Testis (tissue), 2 donors: ENCODE results near the gene CALHM2.

ENCODE experiments used
- POLR2A ChIP-seq: fragments of 450-650 bp; IDR thresholded peaks from one replicate; pipeline ENCODE4 v1.6.1; 2017; ENCODE audit warnings: antibody characterized with exemption, mild to moderate bottlenecking, moderate library complexity
- TF ChIP-seq, protein P1 (sequence below), 3 experiments: fragments of 450-650 bp in 2 of 3; fragments of 200-600 bp in 1 of 3; sonication (generic) in 1 of 3; IDR thresholded peaks; one replicate each; pipeline ENCODE4 v1.5.1; 2016 to 2019; ENCODE audit warnings: antibody characterized with exemption in 3 of 3, mild to moderate bottlenecking in 2 of 3, moderate library complexity in 1 of 3

DNA sequence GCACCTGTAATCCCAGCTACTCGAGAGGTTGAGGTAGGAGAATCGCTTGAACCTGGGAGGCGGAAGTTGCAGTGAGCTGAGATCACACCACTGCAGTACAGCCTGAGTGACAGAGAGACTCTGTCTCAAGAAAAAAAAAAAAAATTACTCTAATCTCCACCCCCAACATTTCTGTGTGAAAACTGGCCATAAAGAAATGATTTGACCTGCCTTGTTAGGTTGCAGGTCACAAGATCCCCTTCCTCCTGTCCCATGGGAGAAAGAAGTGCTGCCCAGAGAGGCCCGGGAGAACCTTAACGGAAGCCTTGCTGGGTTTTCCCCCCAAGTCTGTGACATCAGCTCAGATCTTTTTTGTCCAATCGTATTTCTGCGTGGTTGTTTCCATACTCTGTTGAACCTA lies 15.2 kb upstream of the CALHM2 start:
- TF ChIP-seq, protein P1, sequence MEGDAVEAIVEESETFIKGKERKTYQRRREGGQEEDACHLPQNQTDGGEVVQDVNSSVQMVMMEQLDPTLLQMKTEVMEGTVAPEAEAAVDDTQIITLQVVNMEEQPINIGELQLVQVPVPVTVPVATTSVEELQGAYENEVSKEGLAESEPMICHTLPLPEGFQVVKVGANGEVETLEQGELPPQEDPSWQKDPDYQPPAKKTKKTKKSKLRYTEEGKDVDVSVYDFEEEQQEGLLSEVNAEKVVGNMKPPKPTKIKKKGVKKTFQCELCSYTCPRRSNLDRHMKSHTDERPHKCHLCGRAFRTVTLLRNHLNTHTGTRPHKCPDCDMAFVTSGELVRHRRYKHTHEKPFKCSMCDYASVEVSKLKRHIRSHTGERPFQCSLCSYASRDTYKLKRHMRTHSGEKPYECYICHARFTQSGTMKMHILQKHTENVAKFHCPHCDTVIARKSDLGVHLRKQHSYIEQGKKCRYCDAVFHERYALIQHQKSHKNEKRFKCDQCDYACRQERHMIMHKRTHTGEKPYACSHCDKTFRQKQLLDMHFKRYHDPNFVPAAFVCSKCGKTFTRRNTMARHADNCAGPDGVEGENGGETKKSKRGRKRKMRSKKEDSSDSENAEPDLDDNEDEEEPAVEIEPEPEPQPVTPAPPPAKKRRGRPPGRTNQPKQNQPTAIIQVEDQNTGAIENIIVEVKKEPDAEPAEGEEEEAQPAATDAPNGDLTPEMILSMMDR (IDR thresholded peaks at IDR 0.05) = no peak
- TF ChIP-seq POLR2A = no peak
